ENCODE measurements around the gene ARL15. TPM values are rescaled to one million over a fixed set of nuclear protein-coding genes. Genes with fewer than 3 reads are reported as not detected.

Gene ARL15
- total and polyA plus RNA-seq, 4 donors = 5.0 to 24.8 (median 13.3) TPM

DNA sequence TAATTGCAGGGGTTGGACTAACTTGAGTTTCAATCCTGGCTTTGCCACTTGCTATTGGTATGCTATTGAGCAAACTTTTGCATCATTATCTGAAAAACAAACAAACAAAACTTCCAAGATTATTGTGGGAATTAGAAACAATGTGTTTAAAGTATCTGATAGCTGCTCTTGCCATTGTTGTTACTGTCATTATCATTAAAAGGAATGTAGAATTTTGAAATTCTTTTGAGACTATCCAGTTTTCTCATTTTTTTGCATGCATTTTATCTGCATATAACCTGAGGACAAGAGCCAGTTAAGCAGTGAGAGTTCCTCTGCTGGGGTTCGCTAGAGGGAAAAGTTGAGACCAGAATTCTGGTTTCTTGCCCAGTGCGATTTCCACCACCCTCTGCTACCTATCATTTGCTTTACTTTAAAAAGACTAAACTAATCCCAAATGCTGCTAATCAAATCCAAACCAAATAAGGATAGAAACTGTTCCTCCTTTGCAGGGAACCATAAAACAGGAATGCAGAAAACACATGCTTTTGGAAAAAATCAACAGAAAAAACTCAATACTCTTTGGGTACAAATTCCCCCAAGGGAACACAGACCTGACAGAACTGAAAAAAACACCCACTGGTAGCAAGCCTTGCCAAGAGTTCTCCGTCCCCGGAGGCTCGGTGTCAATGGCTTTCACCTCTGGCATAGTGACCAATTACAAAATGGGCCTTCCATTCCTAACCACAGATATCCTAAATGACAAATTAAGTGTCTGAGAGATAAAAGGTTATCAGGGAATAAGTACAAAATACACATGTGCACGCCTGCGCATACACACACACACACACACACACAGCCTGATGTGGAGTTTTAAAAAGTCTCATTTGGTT, 373.7 kb downstream of the ARL15 start:
- peak; percentile 36 for DNase-seq (ENCODE audit: low spot score)
- H3K27ac ChIP-seq (ENCODE audit: low read depth in 1 of 2, low read length in 2 of 2) = peak overlapping the region; percentile 30 to 31
- no peak overlapping the region for H3K9ac ChIP-seq (ENCODE audit: low read depth in 1 of 2, low read length in 2 of 2)
- WGBS = 33% methylated on average over 7 of the region's 7 CpGs
- H3K4me1 ChIP-seq (ENCODE audit: control insufficient read depth in 4 of 4, insufficient read depth in 4 of 4, low read length in 3 of 4) = peaks cover 2 to 24% (median 13%) of the 10 kb centered on the region in 4 donors
- TF ChIP-seq MAX (IDR thresholded peaks at IDR 0.05) (peak; percentile 65), GABPA (IDR thresholded peaks at IDR 0.05 in 1 of 2, conservative IDR thresholded peaks at IDR 0.05 in 1 of 2) (no peak), ATF3 (IDR thresholded peaks at IDR 0.05) (no peak), NR2F2 (IDR thresholded peaks at IDR 0.05) (peak; percentile 91), FOXA2 (IDR thresholded peaks at IDR 0.05) (peak; percentile 51), FOXA1 (IDR thresholded peaks at IDR 0.05) (peak; percentile 64), JUND (IDR thresholded peaks at IDR 0.05) (peak in 1 of 2 donors; percentile 69), HNF4G (IDR thresholded peaks at IDR 0.05) (peak; percentile 23), RAD21 (IDR thresholded peaks at IDR 0.05) (peak; percentile 54 to 59), EGR1 (IDR thresholded peaks at IDR 0.05; ENCODE audit: low read depth in 2 of 2) (peak in 1 of 2 donors; percentile 36), HNF4A (conservative IDR thresholded peaks at IDR 0.05) (peak; percentile 75 to 85), YY1 (IDR thresholded peaks at IDR 0.05) (peak; percentile 88), SP1 (IDR thresholded peaks at IDR 0.05) (peak; percentile 73), RXRA (IDR thresholded peaks at IDR 0.05) (peak; percentile 78 to 96), TAF1 (conservative IDR thresholded peaks at IDR 0.05) (no peak)
- TF ChIP-seq, protein P1, sequence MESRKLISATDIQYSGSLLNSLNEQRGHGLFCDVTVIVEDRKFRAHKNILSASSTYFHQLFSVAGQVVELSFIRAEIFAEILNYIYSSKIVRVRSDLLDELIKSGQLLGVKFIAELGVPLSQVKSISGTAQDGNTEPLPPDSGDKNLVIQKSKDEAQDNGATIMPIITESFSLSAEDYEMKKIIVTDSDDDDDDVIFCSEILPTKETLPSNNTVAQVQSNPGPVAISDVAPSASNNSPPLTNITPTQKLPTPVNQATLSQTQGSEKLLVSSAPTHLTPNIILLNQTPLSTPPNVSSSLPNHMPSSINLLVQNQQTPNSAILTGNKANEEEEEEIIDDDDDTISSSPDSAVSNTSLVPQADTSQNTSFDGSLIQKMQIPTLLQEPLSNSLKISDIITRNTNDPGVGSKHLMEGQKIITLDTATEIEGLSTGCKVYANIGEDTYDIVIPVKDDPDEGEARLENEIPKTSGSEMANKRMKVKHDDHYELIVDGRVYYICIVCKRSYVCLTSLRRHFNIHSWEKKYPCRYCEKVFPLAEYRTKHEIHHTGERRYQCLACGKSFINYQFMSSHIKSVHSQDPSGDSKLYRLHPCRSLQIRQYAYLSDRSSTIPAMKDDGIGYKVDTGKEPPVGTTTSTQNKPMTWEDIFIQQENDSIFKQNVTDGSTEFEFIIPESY (IDR thresholded peaks at IDR 0.05) = peak; percentile 45
- TF ChIP-seq, protein P2, sequence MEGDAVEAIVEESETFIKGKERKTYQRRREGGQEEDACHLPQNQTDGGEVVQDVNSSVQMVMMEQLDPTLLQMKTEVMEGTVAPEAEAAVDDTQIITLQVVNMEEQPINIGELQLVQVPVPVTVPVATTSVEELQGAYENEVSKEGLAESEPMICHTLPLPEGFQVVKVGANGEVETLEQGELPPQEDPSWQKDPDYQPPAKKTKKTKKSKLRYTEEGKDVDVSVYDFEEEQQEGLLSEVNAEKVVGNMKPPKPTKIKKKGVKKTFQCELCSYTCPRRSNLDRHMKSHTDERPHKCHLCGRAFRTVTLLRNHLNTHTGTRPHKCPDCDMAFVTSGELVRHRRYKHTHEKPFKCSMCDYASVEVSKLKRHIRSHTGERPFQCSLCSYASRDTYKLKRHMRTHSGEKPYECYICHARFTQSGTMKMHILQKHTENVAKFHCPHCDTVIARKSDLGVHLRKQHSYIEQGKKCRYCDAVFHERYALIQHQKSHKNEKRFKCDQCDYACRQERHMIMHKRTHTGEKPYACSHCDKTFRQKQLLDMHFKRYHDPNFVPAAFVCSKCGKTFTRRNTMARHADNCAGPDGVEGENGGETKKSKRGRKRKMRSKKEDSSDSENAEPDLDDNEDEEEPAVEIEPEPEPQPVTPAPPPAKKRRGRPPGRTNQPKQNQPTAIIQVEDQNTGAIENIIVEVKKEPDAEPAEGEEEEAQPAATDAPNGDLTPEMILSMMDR (IDR thresholded peaks at IDR 0.05; ENCODE audit: low read depth, low read length, missing input control) = no peak
- TF ChIP-seq, protein P3, sequence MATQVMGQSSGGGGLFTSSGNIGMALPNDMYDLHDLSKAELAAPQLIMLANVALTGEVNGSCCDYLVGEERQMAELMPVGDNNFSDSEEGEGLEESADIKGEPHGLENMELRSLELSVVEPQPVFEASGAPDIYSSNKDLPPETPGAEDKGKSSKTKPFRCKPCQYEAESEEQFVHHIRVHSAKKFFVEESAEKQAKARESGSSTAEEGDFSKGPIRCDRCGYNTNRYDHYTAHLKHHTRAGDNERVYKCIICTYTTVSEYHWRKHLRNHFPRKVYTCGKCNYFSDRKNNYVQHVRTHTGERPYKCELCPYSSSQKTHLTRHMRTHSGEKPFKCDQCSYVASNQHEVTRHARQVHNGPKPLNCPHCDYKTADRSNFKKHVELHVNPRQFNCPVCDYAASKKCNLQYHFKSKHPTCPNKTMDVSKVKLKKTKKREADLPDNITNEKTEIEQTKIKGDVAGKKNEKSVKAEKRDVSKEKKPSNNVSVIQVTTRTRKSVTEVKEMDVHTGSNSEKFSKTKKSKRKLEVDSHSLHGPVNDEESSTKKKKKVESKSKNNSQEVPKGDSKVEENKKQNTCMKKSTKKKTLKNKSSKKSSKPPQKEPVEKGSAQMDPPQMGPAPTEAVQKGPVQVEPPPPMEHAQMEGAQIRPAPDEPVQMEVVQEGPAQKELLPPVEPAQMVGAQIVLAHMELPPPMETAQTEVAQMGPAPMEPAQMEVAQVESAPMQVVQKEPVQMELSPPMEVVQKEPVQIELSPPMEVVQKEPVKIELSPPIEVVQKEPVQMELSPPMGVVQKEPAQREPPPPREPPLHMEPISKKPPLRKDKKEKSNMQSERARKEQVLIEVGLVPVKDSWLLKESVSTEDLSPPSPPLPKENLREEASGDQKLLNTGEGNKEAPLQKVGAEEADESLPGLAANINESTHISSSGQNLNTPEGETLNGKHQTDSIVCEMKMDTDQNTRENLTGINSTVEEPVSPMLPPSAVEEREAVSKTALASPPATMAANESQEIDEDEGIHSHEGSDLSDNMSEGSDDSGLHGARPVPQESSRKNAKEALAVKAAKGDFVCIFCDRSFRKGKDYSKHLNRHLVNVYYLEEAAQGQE (IDR thresholded peaks at IDR 0.05) = peak; percentile 74
- H3K4me3 ChIP-seq (ENCODE audit: low read depth in 1 of 3, low read length in 3 of 3) = peak overlapping the region in 1 of 3 donors; percentile 7
- H3K36me3 ChIP-seq (ENCODE audit: control insufficient read depth in 4 of 4, insufficient read depth in 3 of 4, low read depth in 1 of 4, low read length in 3 of 4) = no peaks in the 10 kb centered on the region
- no peaks in the 10 kb centered on the region for H3K9me3 ChIP-seq (ENCODE audit: control insufficient read depth in 4 of 4, low read length in 3 of 4)
- no peaks in the 10 kb centered on the region for H3K27me3 ChIP-seq (ENCODE audit: control insufficient read depth in 4 of 4, insufficient read depth in 4 of 4, low read length in 3 of 4)

All from liver (tissue), 9 donors.